RWPE2 (cell line): ENCODE results near the gene RBM39.

Experiments used
- ATAC-seq: fragments of 200-7000 bp; cut with Tn5 transposase; 3 replicates; pipeline ENCODE4 v1.9.1; 2021; ENCODE audit warnings: low read depth
- DNase-seq: peaks from one replicate; pipeline ENCODE4 v3.0.0-alpha.2; 2020; ENCODE audit warnings: low spot score
- H3K27ac ChIP-seq: fragments of 450-650 bp; 2 replicates; pipeline ENCODE4 v1.5.1; 2017; ENCODE audit warnings: mild to moderate bottlenecking; ENCODE audit not compliant: poor library complexity, severe bottlenecking
- H3K27me3 ChIP-seq: fragments of 250-450 bp; sonication (Bioruptor Pico); 2 replicates; pipeline ENCODE4 v1.5.1; 2021; ENCODE audit warnings: mild to moderate bottlenecking, moderate library complexity; ENCODE audit not compliant: insufficient read depth, poor library complexity, severe bottlenecking
- H3K36me3 ChIP-seq: fragments of 250-450 bp; sonication (Bioruptor Pico); 2 replicates; pipeline ENCODE4 v1.5.1; 2020; ENCODE audit warnings: low read depth, mild to moderate bottlenecking, moderate library complexity
- H3K4me1 ChIP-seq: fragments of 250-450 bp; sonication (Bioruptor Pico); 2 replicates; pipeline ENCODE4 v1.5.1; 2021; ENCODE audit warnings: mild to moderate bottlenecking, moderate library complexity; ENCODE audit not compliant: insufficient read depth, poor library complexity, severe bottlenecking
- H3K4me3 ChIP-seq: fragments of 250-450 bp; sonication (Bioruptor Pico); 2 replicates; pipeline ENCODE4 v1.5.1; 2021; ENCODE audit warnings: mild to moderate bottlenecking, moderate library complexity; ENCODE audit not compliant: severe bottlenecking
- H3K9me3 ChIP-seq: fragments of 250-450 bp; sonication (Bioruptor Pico); 2 replicates; pipeline ENCODE4 v1.5.1; 2021; ENCODE audit warnings: mild to moderate bottlenecking, moderate library complexity; ENCODE audit not compliant: severe bottlenecking
- TF ChIP-seq, protein P1 (sequence below): fragments of 450-650 bp; IDR thresholded peaks from one replicate; pipeline ENCODE4 v1.5.1; 2017; ENCODE audit warnings: mild to moderate bottlenecking, moderate library complexity; ENCODE audit not compliant: poor library complexity, severe bottlenecking

Gene RBM39

GRCh38 chr20:35662551-35662950 is 79.5 kb downstream of the RBM39 start:
- TF ChIP-seq, protein P1, sequence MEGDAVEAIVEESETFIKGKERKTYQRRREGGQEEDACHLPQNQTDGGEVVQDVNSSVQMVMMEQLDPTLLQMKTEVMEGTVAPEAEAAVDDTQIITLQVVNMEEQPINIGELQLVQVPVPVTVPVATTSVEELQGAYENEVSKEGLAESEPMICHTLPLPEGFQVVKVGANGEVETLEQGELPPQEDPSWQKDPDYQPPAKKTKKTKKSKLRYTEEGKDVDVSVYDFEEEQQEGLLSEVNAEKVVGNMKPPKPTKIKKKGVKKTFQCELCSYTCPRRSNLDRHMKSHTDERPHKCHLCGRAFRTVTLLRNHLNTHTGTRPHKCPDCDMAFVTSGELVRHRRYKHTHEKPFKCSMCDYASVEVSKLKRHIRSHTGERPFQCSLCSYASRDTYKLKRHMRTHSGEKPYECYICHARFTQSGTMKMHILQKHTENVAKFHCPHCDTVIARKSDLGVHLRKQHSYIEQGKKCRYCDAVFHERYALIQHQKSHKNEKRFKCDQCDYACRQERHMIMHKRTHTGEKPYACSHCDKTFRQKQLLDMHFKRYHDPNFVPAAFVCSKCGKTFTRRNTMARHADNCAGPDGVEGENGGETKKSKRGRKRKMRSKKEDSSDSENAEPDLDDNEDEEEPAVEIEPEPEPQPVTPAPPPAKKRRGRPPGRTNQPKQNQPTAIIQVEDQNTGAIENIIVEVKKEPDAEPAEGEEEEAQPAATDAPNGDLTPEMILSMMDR, result no peak
- DNase-seq (no peak), ATAC-seq (no peak)
- Histone ChIP-seq H3K27ac (peak overlapping the region; percentile 45), H3K4me1 (peaks cover 38% of the 10 kb centered on the region), H3K27me3 (no peaks in the 10 kb centered on the region), H3K9me3 (no peaks in the 10 kb centered on the region), H3K4me3 (peak overlapping the region; percentile 90), H3K36me3 (peaks cover 26% of the 10 kb centered on the region)

DNA sequence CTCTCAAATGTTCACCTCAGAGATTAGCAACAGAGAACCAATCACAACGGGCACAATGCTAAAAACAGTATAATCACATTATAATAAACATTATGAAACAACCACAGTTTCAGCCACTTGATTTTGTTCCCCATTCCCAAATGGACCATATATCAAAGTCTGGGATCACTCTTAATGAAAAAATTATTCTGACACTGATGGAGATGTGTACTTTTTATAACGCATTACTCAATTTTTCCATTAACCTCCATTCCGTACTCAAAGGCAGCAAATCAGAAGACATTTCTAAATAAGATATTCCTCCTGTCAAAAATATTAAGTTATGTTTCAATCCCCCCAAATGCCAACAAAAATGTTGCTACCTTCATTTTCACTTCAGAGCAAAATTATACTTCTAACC is 80.2 kb downstream of the RBM39 start:
- Histone ChIP-seq H3K4me1 (peaks cover 38% of the 10 kb centered on the region), H3K9me3 (no peaks in the 10 kb centered on the region), H3K36me3 (peaks cover 32% of the 10 kb centered on the region), H3K27me3 (no peaks in the 10 kb centered on the region), H3K4me3 (peak overlapping the region; percentile 90), H3K27ac (peak overlapping the region; percentile 45)
- no peak for ATAC-seq
- no peak for DNase-seq
- TF ChIP-seq, protein P1, result no peak

DNA sequence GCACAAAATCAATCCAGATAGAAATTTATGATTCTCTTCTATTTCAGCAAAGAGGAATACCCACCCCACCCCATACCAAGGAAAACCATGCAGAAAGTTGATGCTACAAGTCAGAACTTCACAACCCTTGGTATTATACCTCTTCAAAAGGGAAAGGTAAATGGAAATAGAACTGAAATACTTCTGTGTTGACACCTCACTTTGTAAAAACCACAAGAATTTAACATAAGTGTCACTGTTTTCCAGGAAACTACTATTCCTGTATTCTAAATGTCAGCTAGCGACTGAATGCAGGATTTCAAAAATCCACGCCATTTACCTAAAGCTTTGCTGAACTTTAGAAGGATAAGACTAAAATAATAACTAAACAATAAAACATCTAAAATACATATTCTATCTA is 81.0 kb downstream of the RBM39 start:
- TF ChIP-seq, protein P1, result no peak
- Histone ChIP-seq H3K27me3 (no peaks in the 10 kb centered on the region), H3K4me3 (no peak overlapping the region), H3K4me1 (peaks cover 38% of the 10 kb centered on the region), H3K9me3 (no peaks in the 10 kb centered on the region), H3K27ac (peak overlapping the region; percentile 45), H3K36me3 (peaks cover 41% of the 10 kb centered on the region)
- ATAC-seq, result peak; percentile 15
- DNase-seq, result no peak

DNA sequence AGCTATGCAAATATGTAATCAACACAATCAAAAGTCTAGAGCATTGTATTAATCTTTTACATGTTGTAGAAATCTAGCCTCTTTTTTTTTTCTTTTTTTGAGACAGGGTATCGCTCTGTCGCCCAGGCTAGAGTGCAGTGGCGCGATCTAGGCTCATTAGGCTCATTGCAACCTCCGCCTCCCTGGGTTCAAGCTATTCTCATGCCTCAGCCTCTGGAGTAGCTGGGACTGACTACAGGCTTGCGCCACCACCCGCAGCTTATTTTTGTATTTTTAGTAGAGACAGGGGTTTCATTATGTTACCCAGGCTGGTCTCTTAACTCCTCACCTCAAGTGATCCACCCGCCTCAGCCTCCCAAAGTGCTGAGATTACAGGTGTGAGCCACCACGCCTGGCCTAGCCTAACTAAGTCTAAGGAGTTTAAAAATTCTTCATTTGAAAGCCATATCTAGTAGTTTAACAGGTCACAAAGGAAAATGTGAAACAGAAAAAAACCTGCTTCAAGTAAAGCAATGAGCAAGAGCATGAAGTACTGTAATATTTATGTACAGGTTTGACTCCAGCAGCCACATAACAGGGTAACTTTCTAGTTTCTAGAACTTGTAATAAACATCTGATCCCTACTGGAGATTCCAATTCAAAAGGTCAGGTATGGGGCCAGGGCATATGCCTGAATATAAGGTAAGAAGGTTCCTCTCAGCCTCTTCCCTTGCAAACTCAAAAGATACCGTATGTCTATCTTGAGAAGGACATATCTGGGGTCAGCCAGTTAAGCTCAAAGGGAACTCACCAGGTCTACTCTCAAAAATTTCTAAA is 81.7 kb downstream of the RBM39 start:
- H3K27ac ChIP-seq, result peak overlapping the region; percentile 45
- H3K27me3 ChIP-seq, result no peaks in the 10 kb centered on the region
- H3K4me3 ChIP-seq, result no peak overlapping the region
- DNase-seq (no peak), ATAC-seq (no peak)
- H3K4me1 ChIP-seq, result peaks cover 38% of the 10 kb centered on the region
- TF ChIP-seq, protein P1, result no peak
- H3K36me3 ChIP-seq, result peaks cover 48% of the 10 kb centered on the region
- H3K9me3 ChIP-seq, result no peaks in the 10 kb centered on the region

DNA sequence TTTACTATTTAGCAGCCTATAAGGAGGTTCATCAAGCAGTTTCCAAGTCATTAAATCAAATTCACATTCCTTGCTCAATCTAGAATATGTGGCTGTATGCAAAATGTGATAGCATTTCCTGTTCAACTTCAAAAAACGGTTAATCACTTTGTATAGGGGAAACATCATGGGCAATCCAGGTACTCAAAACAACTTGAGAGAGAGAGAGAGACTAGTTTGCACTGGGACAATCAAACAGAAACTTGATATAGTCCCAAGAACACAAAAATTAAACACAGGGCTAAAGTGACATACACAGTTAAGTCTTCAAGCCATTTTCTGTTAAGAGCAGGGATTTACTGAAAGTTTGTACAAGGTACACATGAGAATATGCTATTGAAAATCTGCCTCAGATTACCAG is 84.8 kb downstream of the RBM39 start:
- Histone ChIP-seq H3K27me3 (no peaks in the 10 kb centered on the region), H3K4me1 (peaks cover 28% of the 10 kb centered on the region), H3K36me3 (peaks cover 73% of the 10 kb centered on the region), H3K4me3 (no peak overlapping the region), H3K27ac (no peak overlapping the region), H3K9me3 (no peaks in the 10 kb centered on the region)
- TF ChIP-seq, protein P1, result no peak
- no peak for DNase-seq
- ATAC-seq, result no peak
